GM06990 (cell line): ENCODE measurements around the gene CCL5.

Experiments
- DNase-seq: peaks from one replicate; pipeline ENCODE4 v3.0.0-alpha.2; 2011; ENCODE audit not compliant: insufficient read length; ENCODE audit errors: extremely low read depth
- H3K27me3 ChIP-seq: replicated peaks from 2 replicates; pipeline ENCODE4 v1.6.0; 2011; ENCODE audit warnings: low read length; ENCODE audit not compliant: control insufficient read depth, insufficient read depth
- H3K36me3 ChIP-seq: 2 replicates; pipeline ENCODE4 v1.5.1; 2011; ENCODE audit warnings: low read length; ENCODE audit not compliant: control insufficient read depth, insufficient read depth
- H3K4me3 ChIP-seq: replicated peaks from 2 replicates; pipeline ENCODE4 v1.5.1; 2011; ENCODE audit warnings: low read depth, mild to moderate bottlenecking, control low read depth, low read length
- TF ChIP-seq, protein P1 (sequence below): IDR thresholded peaks from 2 replicates; pipeline ENCODE4 v1.5.1; 2011; ENCODE audit warnings: low read length, control low read depth, mild to moderate bottlenecking, inconsistent platforms; ENCODE audit not compliant: insufficient read depth, poor library complexity, severe bottlenecking

The CCL5 gene

DNA sequence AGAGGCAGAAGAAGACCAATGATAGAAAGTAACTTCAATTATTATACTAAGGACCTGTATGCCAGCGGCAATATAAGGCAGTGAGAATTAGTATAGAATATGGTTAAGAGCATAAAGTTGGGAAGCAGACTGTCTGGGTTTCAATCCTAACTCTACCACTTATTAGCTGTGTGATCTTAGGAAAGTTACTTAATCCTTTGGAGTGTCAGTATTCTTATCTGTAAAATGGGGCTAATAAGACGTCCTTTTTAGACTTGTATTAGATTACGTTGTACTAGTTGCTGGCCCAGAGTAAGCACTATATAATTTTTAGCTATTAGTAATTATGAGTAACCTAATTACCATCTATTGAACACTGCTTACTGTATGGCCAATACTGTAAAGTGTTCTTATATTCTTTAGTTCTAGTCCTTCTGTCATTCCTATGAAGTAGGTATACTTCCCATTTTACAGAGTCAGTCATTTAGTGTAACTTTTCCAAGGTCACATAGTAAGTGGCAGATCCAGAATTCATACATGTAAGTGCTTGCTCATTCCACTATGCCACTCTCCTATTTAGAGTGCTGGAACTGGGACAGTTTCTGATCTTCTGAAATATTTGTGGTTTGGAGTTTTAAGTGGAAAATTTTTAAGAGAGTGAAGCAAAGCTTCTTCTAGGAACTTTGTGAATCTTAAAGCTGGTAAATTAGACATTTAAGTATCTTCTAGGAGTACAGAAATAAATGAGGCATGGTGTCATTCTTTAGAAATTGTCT is 33.9 kb downstream of the CCL5 start:
- DNase-seq, result no peak
- Histone ChIP-seq H3K36me3 (peaks cover 12% of the 10 kb centered on the region), H3K4me3 (no peak overlapping the region), H3K27me3 (no peaks in the 10 kb centered on the region)
- TF ChIP-seq, protein P1, sequence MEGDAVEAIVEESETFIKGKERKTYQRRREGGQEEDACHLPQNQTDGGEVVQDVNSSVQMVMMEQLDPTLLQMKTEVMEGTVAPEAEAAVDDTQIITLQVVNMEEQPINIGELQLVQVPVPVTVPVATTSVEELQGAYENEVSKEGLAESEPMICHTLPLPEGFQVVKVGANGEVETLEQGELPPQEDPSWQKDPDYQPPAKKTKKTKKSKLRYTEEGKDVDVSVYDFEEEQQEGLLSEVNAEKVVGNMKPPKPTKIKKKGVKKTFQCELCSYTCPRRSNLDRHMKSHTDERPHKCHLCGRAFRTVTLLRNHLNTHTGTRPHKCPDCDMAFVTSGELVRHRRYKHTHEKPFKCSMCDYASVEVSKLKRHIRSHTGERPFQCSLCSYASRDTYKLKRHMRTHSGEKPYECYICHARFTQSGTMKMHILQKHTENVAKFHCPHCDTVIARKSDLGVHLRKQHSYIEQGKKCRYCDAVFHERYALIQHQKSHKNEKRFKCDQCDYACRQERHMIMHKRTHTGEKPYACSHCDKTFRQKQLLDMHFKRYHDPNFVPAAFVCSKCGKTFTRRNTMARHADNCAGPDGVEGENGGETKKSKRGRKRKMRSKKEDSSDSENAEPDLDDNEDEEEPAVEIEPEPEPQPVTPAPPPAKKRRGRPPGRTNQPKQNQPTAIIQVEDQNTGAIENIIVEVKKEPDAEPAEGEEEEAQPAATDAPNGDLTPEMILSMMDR, result no peak

GRCh38 chr17:35844547-35844946 is 35.6 kb downstream of the CCL5 start:
- Histone ChIP-seq H3K27me3 (no peaks in the 10 kb centered on the region), H3K36me3 (peaks cover 14% of the 10 kb centered on the region), H3K4me3 (no peak overlapping the region)
- TF ChIP-seq, protein P1, result no peak
- no peak for DNase-seq

- no peak overlapping the region for H3K4me3 ChIP-seq
- H3K36me3 ChIP-seq, result peaks cover 16% of the 10 kb centered on the region
- no peaks in the 10 kb centered on the region for H3K27me3 ChIP-seq
- DNase-seq, result no peak
- TF ChIP-seq, protein P1, result no peak
Measured at GRCh38 chr17:35843698-35844097, 36.5 kb downstream of the CCL5 start.

DNA sequence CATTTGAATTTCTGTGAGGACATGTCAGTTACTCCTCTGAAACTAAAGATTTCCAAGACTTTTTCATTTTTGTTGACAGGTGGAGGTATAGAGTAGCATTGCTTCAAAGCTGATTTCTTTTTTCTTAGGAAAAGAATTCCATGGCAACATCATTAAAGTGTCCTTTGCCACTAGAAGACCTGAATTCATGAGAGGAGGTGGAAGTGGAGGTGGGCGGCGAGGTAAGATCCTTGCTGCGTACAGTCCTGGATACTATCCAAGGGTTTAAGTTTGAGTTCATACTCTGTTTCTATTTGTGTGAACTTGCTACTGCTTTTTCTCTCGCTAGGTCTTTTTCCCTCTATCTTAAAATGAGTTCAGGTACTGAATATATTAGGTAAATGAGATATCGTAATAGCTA is 37.9 kb downstream of the CCL5 start:
- TF ChIP-seq, protein P1, result no peak
- Histone ChIP-seq H3K27me3 (no peaks in the 10 kb centered on the region), H3K4me3 (no peak overlapping the region), H3K36me3 (peaks cover 15% of the 10 kb centered on the region)
- DNase-seq, result no peak

DNA sequence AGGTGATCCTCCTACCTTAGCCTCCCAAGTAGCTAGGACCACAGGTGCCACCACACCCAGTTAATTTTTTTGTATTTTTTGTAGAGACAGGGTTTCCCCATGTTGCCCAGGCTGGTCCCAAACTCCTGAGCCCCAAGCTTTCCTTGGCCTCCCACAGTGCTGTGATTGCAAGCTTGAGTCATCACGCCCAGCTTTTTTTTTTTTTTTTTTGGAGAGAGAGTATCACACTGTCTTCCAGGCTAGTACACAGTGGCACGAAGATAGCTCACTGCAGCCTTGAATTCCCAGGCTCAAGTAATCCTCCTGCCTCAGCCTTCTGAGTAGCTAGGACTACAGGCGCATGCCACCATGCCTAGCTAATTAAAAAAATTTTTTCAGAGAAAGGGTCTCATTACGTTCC is 38.7 kb downstream of the CCL5 start:
- Histone ChIP-seq H3K27me3 (no peaks in the 10 kb centered on the region), H3K4me3 (no peak overlapping the region), H3K36me3 (peaks cover 20% of the 10 kb centered on the region)
- no peak for DNase-seq
- TF ChIP-seq, protein P1, result no peak
